ENCODE data around the gene SIRT7.
"Not testable (repeated sequence)": the region's sequence is repeated elsewhere in the genome, so short reads cannot be mapped to it uniquely, and the experiment has no call there.

The SIRT7 gene

DNA sequence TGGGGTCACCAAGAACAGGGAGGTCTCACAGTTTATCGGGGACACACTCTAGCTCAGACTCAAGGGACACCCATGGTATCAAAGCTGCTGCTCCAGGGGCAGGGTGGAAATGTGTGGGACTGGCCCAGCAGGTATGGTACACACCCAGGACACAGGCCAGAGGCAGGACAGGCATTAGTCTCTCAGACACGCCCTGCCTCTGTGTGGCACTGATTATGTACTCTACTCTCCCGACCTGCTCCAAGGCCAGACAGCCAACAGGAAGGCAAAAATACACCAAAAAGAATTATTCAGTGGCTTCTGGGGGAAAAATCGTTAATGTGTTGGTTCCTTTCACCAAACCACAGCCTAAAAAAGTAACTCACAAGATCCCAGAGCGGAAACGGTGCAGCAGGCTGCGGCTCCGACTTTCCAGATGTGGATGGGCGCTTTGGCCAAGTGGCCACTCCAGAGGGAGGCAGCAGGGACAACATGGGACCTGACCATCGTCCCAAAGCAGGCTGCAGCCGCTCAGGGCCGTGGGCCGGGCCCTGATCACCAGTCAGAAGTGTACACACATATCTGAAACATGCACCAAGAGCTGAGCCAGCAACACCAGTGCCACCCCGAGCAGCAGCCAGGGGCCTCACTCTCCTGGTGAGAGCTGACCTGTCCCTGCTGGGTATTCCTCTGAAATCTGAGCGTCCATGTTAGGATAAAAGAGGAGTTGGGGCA lies 1.0 kb upstream of the SIRT7 start:
- DNase-seq: no peak

DNA sequence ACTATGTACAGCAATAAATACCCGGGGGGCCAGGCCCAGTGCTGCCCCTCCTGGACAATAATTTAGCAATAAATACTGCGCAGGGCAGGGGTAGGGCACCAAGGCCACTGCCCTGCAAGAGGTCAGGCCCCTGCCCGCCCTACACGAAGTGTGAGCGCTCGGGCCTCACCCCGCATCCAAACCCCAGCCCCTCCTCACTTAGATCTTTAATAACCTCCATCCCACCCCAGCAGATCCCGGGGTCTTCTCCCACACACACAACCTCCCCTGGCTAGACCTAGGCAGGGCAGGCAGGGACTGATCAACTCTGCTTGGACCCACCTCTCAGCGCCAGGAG lies 325 bp upstream of the SIRT7 start:
- DNase-seq: not testable (repeated sequence)

DNA sequence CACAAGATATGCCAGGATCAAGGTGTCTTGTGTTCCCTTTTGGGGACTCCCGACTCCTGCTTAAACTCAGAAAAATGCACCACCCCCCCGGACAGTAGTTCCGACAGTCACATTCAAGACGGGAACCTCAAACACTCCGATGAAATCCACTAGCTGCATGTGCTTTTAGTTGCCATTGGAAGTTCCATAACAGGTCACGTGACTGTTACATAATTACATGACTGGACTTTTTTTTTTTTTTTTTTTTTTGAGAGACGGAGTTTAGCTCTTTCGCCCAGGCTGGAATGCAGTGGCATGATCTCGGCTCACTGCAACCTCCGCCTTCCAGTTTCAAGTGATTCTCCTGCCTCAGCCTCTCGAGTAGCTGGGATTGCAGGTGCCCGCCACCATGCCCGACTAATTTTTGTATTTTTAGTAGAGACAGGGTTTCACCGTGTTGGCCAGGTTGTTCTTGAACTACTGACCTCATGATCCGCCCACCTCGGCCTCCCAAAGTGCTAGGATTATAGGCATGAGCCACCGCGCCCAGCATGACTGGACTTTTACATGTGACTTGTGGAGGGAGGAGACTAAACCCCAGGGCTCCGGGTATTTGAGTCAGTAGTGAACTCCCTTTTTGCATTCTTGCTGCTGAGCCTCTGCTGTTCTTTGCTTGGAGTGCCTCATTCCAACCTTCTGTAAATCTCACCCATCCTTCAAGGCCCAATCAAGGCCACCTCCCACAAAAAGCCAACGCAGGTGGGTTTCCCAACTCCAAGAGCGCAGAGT lies 1.6 kb downstream of the SIRT7 start:
- DNase-seq: no peak

DNA sequence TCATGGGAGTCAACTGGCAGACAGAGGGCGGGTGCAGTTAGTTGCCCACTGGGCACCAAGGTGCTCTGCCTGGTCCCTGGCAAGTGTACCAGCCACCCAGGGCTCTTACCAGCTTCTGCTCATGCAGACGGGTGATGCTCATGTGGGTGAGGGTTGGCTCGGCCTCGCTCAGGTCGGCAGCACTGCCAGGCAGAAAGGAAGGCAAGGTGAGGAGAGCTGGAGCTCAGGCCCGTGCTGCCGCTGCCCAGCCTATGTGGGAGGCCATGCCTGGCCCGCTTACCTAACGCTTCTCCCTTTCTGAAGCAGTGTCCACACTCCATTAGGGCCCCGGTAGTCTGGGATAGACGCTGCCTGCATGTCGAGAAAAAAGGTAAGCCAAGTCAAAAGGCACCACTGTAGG lies 2.6 kb downstream of the SIRT7 start:
- no peak for DNase-seq

DNA sequence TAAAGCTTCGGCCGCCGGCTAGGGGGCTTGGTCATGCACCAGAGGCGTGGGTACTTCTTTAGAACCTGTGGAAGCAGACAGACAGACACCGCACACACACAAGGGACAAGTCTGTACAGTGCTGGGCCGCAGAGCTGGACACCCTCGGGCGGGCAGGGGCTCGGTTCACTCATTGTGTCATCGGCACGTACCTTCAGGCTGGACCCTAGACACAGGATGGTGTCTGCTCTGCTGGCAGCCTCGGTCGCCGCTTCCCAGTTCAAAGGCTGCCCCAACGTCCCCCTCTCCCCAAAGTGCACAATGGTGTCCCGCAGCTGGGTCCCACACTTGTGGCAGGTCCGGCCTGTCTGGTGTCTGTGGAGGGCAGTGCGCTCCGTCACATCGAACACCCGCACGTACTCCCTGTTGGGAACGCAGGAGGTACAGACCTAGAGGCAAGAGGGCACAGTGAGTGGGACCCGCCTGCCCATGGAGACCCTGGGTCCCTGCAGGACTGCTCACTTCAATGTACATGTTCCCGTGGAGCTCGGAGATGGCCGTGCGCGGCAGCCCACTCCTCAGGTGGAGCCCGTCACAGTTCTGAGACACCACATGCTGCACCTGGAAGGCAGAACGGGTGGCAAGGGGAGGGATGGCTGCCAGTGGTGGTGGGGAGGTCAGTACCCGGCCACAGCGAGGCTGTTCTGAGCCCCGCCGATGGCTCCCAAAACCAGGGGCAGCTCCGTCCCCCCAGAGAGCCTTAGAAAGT lies 3.7 kb downstream of the SIRT7 start:
- DNase-seq: no peak

DNA sequence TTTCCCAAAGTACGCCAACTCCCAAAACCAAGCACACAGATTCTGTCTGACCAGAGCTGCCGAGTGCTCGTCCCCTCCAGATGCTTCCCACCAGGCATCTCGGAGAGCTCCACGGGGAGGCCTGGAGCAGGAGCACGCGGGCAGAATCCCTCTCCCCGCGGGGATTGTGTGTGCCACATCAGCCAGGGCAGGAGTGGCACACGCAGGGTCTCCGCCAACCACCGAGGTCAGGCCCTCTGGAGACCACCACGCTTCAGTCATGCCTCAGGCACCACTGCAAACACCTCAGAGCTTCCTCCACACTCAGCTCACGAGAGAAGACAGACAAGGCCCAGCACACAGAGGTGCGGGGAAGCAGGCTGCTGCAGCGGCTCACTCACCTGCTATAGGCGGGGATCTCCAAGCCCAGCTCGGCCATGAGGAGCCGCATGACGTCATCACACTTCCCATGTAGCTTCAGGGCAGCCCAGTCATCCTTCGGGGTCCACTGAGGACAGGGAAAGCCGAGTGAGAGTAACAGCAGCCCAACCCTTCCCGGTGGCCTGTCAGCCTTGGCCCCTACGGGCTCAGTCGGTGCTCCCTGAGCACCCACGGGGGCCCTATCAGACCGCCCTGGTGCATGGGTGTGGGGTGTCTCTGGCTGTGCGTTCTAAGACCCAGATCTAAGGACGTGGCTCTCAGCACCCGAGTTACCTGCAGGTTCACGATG lies 4.4 kb downstream of the SIRT7 start:
- no peak for DNase-seq

GRCh38 chr17:81912441-81913309 lies 5.3 kb downstream of the SIRT7 start:
- DNase-seq: no peak

- no peak for DNase-seq
Observed at GRCh38 chr17:81911969-81912368, 6.0 kb downstream of the SIRT7 start.

DNA sequence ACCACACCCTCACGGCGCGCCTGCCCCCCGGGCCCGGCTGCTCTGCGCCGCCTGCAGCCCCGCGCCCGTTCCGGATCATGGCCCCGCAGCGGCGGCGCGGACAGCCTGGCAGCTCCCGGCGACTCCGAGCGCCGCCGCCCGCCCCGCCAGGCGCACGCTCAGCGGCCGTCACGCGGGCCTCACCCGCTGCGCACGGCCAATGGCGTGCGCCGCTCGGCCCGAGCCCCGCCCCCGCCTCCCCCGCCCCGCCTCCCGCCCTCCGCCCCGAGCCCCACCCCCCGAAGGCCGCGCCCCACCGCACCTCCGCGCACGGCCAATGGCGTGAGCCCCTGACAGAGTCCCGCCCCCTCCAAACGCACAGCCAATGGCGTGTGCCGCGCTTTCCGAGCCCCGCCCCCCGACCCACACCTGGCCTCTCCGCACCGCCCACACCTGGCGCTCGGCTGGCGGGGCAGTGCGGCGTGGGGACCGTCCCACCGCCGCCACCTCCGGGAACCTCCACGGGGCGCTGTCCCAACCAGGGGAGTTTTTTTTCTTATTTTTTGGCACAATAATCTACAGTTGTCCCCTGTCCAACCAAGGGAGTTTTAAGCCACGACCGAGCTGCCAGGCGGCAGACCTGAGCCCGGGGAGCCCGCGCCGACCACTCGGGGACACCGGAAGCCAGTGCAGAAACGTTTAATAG lies 6.6 kb downstream of the SIRT7 start, which contains the start of gene PCYT2:
Gene PCYT2 (minus strand): TSS at position 123 of the 685 bp plus-strand sequence. CDS start 44 bp downstream, at position 79.
- DNase-seq: peak; percentile 93 to 95

DNA sequence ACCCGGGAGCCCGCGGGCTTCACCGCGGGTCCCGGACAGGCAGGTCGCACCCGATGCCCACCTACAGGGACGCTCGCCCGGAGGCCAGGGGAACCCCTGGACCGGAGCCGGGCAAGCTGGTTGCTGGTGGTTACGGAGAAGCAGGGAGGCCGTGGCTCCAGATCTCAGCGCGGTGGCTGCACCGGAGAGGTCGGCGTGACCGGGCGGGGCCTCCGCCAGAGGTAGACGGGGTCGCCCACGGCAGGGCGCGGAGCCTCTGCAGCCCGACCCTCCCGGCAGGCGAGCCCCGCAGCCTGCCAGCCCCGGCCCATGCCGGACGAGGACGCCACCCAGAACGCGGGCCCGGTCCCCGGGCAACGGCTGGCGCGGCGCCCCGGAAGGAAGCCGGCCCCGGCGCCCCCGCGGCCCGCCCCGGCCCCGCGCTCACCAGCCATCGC lies 7.1 kb downstream of the SIRT7 start:
- no peak for DNase-seq

DNA sequence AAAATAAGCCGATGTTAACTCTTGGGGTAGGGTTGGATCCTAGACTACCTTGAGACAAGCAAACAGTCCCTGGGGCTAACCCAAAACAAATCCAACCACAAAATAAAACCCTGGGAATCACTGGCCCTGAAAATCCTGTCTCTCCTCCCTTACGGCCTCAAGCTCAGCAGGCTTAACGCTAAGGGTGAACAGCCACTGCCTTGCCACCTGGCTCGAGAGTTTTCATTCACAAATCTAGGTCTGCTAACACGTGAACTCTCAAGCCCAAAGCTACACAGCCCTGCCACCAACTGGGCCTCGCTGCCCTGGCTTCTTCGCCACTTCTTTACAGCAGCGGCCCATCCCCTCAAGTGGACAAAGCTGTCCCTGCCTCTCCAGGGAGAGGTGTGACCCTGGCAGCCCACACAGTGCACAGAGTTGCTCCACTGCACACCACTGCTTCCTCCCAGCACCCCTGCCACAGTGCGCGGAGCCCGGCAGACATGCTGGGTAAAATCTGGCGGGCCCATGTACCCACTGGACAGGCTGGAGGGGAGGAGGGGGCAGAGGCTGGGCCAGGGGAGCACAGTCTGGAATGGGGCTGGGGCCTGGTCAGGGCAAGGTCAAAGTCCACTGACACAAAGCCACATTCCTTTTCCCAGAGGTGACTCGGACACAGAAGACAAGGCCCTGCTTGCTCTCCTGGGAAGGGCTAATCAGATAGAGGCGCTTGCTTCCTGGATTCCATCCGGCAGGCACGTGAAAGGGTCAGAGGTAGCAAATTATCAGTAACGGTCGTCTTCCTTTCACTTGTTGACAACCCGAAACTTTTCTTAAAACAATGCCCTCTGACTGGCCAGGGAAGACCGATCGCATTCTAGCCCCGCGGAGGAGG lies 7.8 kb downstream of the SIRT7 start:
- no peak for DNase-seq

- no peak for DNase-seq
Observed at GRCh38 chr17:81909231-81909630, 8.7 kb downstream of the SIRT7 start.

DNA sequence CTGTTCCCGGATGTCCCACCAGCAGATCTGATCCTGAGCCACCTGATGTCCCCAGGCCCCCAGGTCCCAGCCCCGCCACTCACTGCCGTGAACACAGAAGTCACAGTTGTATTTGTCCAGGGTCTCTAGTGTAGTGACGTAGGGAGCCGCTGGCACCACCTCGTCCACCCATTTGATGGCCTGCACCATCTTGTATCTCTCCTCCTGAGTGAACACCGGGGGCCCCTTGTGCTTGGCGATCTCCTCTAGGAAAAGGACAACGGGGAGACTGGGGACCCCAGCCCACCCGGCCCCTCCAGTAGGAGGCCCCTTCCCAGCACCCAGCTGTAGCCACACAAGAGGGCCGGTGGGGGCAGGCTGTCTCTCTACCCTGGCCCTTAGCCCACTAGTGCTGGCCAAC lies 9.2 kb downstream of the SIRT7 start:
- no peak for DNase-seq

GRCh38 chr17:81907219-81908145 lies 10.5 kb downstream of the SIRT7 start:
- no peak for DNase-seq

GRCh38 chr17:81906476-81907218 lies 11.3 kb downstream of the SIRT7 start:
- DNase-seq: no peak

GRCh38 chr17:81905993-81906392 lies 12.0 kb downstream of the SIRT7 start:
- no peak for DNase-seq

DNA sequence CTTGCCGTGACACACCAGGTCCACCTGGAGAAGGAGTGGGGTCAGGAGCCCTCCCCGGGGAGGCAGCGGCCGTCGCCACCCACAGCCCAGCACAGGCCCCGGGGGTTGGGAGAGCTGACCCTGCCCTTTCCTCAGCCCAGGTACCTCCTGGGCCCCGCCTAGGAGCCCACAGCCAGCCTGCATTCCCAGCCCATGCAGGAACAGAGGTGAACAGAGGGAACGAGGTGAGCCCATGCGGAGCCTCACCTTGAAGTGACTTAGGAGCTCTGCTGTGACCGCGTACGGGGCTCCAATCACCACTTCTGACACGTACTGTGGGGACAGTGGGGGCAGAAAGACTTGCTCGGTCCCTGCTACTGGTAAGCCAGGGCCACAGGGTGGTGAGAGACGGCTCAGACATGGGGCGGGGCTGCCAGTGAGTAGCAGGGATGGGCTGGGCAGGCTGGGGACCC lies 12.5 kb downstream of the SIRT7 start:
- DNase-seq: no peak

All from stimulated activated CD4-positive, alpha-beta T cell treated with anti-CD3 and anti-CD28 coated beads, Interleukin-2, amount 100 ng/mL, for 24 hours (primary cell).